Measurements from ENCODE around the gene FSHR.

DNA sequence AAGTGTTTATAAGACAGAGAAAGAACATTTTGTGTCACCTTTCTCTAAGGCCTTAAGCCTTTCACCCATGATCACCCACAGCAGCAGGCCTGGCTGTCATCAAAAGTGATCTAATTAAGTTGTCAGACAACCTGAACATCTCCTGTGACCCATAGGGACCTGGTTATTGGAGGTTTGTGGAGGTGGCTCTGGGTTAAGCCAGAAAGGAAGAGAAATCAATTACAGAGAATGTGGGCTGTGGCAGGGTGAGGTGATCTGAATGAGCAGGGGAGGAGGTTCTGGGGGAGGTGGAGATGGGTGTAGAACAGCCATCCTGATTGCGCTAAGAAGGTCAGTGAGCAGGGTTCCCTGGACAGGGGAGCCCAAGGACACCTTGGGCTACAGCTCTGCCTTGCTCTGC lies 170.8 kb downstream of the FSHR start:
- TF ChIP-seq EZH2phosphoT487 (IDR thresholded peaks at IDR 0.05; ENCODE audit: borderline replicate concordance) = no peak
- TF ChIP-seq, protein P1, sequence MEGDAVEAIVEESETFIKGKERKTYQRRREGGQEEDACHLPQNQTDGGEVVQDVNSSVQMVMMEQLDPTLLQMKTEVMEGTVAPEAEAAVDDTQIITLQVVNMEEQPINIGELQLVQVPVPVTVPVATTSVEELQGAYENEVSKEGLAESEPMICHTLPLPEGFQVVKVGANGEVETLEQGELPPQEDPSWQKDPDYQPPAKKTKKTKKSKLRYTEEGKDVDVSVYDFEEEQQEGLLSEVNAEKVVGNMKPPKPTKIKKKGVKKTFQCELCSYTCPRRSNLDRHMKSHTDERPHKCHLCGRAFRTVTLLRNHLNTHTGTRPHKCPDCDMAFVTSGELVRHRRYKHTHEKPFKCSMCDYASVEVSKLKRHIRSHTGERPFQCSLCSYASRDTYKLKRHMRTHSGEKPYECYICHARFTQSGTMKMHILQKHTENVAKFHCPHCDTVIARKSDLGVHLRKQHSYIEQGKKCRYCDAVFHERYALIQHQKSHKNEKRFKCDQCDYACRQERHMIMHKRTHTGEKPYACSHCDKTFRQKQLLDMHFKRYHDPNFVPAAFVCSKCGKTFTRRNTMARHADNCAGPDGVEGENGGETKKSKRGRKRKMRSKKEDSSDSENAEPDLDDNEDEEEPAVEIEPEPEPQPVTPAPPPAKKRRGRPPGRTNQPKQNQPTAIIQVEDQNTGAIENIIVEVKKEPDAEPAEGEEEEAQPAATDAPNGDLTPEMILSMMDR (conservative IDR thresholded peaks at IDR 0.05; ENCODE audit: low read length) = no peak
